ENCODE data around the gene ACRBP.

ACRBP gene
- 0.43 to 2.2 reads per million in 2 experiments for total RNA-seq

- no peak for DNase-seq (ENCODE audit: low read depth)
Measured at GRCh38 chr12:6647083-6647604, at the start of gene ACRBP. Gene ACRBP (minus strand): TSS chr12:6647432. CDS start chr12:6647366, 66 bp downstream.

- no peak for DNase-seq (ENCODE audit: low read depth)
Measured at GRCh38 chr12:6695313-6696045, 48.2 kb upstream of the ACRBP start.

GRCh38 chr12:6694701-6695100 lies 47.5 kb upstream of the ACRBP start:
- no peak for DNase-seq (ENCODE audit: low read depth)

- DNase-seq (ENCODE audit: low read depth), result no peak
Measured at GRCh38 chr12:6693832-6694355, 46.7 kb upstream of the ACRBP start.

GRCh38 chr12:6692888-6693287 lies 45.7 kb upstream of the ACRBP start:
- DNase-seq (ENCODE audit: low read depth), result no peak

- DNase-seq (ENCODE audit: low read depth), result no peak
Measured at GRCh38 chr12:6691473-6691872, 44.2 kb upstream of the ACRBP start.

- DNase-seq (ENCODE audit: low read depth), result peak; percentile 93
Measured at GRCh38 chr12:6688999-6689882, 42.0 kb upstream of the ACRBP start, which contains the start of gene ZNF384. Gene ZNF384 (minus strand): TSS chr12:6689375. CDS start chr12:6679520, 9,855 bp downstream.

GRCh38 chr12:6688543-6688998 lies 41.3 kb upstream of the ACRBP start:
- DNase-seq (ENCODE audit: low read depth), result peak; percentile 16

- no peak for DNase-seq (ENCODE audit: low read depth)
Measured at GRCh38 chr12:6685814-6686213, 38.6 kb upstream of the ACRBP start.

- no peak for DNase-seq (ENCODE audit: low read depth)
Measured at GRCh38 chr12:6684609-6685008, 37.4 kb upstream of the ACRBP start.

GRCh38 chr12:6676962-6677361 lies 29.7 kb upstream of the ACRBP start:
- DNase-seq (ENCODE audit: low read depth), result no peak

GRCh38 chr12:6672143-6672542 lies 24.9 kb upstream of the ACRBP start:
- no peak for DNase-seq (ENCODE audit: low read depth)

GRCh38 chr12:6667559-6668210 lies 20.5 kb upstream of the ACRBP start:
- no peak for DNase-seq (ENCODE audit: low read depth)

GRCh38 chr12:6666211-6666610 lies 19.0 kb upstream of the ACRBP start:
- DNase-seq (ENCODE audit: low read depth), result no peak

GRCh38 chr12:6664902-6665301 lies 17.7 kb upstream of the ACRBP start:
- DNase-seq (ENCODE audit: low read depth), result no peak

- DNase-seq (ENCODE audit: low read depth), result peak; percentile 96
Measured at GRCh38 chr12:6662906-6663742, 15.9 kb upstream of the ACRBP start, which contains the start of gene ING4. Gene ING4 (minus strand): TSS chr12:6663119. CDS start chr12:6663101, 18 bp downstream.

- no peak for DNase-seq (ENCODE audit: low read depth)
Measured at GRCh38 chr12:6662602-6662905, 15.3 kb upstream of the ACRBP start.

- DNase-seq (ENCODE audit: low read depth), result no peak
Measured at GRCh38 chr12:6653987-6654386, 6.8 kb upstream of the ACRBP start.

- DNase-seq (ENCODE audit: low read depth), result no peak
Measured at GRCh38 chr12:6653342-6653741, 6.1 kb upstream of the ACRBP start.

GRCh38 chr12:6652391-6652790 lies 5.2 kb upstream of the ACRBP start:
- no peak for DNase-seq (ENCODE audit: low read depth)

- DNase-seq (ENCODE audit: low read depth), result no peak
Measured at GRCh38 chr12:6650832-6651231, 3.6 kb upstream of the ACRBP start.

Data from T follicular helper cell (primary cell).